KOPT-K1 (cell line): ENCODE data around the gene CRIP1.

Source experiments
- H3K27ac ChIP-seq: fragments of 200-600 bp; sonication (generic); 2 replicates; pipeline ENCODE4 v1.5.1; 2016; ENCODE audit warnings: antibody characterized with exemption, mild to moderate bottlenecking, low read depth, low read length; ENCODE audit not compliant: poor library complexity, severe bottlenecking
- H3K36me3 ChIP-seq: fragments of 200-600 bp; sonication (generic); 2 replicates; pipeline ENCODE4 v1.5.1; 2017; ENCODE audit warnings: antibody characterized with exemption, mild to moderate bottlenecking, low read length, moderate library complexity; ENCODE audit not compliant: insufficient read depth
- H3K9me3 ChIP-seq: fragments of 200-600 bp; sonication (generic); 2 replicates; pipeline ENCODE4 v1.5.1; 2017; ENCODE audit warnings: antibody characterized with exemption, low read length, mild to moderate bottlenecking; ENCODE audit not compliant: insufficient read depth, poor library complexity, severe bottlenecking

Gene CRIP1

DNA sequence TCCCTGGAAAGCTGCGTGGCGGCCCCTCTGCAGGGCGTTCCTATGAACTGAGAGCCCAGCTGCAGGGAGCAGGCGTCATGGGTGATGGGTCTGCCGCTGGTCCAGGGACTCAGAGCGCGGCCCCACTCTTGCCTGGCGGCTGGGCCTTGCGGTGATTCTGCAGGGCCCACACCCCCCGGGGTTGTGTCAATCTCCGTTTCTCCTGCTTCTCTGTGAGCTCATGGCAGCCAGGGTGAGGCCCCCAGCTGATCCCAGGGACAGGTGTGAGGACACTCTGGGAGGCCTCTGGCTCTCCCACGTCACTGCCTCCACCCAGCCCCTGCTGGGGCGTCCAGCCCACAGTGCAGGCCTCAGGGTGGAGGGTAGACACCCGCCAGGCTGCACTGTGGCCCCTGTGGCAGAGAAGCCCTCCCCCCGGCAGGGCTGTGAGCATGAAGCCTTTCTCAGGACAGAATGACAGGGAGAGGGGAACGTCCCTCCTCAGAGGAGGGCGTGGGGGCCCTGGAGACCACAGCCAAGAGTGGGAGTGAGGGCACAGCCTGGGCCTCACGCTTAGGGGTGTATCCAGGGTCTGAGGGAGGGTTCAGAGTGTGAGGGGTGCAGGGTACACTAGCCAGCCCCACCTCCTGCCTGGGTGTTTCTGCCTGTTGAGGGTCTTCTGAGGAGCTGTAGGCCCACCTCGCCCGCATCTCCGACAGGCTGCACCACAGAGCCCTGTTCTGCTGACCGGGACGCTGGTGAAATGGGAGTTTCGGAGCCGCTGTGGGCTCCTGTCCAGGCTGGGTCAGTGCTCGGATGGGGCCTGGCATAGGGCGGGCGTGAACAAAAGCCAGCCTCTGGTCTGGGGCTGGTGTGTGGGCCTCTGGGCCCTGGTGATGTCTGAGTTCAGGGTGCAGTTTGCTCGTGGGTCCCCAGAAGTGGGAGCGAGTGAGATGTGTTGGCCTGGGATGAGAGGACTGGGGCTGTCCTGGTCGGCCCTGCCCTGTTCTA is 38.7 kb upstream of the CRIP1 start:
- Histone ChIP-seq H3K9me3 (no peaks in the 10 kb centered on the region), H3K36me3 (peaks cover 89% of the 10 kb centered on the region), H3K27ac (no peak overlapping the region)

- H3K9me3 ChIP-seq = no peaks in the 10 kb centered on the region
- no peak overlapping the region for H3K27ac ChIP-seq
- H3K36me3 ChIP-seq = peaks cover 89% of the 10 kb centered on the region
Measured at GRCh38 chr14:105448706-105449111, 38.0 kb upstream of the CRIP1 start.

- Histone ChIP-seq H3K36me3 (peaks cover 97% of the 10 kb centered on the region), H3K27ac (no peak overlapping the region), H3K9me3 (no peaks in the 10 kb centered on the region)
Measured at GRCh38 chr14:105449276-105450122, 37.2 kb upstream of the CRIP1 start.

- no peak overlapping the region for H3K27ac ChIP-seq
- H3K36me3 ChIP-seq = peaks cover 98% of the 10 kb centered on the region
- H3K9me3 ChIP-seq = no peaks in the 10 kb centered on the region
Measured at GRCh38 chr14:105450123-105450505, 36.6 kb upstream of the CRIP1 start.

DNA sequence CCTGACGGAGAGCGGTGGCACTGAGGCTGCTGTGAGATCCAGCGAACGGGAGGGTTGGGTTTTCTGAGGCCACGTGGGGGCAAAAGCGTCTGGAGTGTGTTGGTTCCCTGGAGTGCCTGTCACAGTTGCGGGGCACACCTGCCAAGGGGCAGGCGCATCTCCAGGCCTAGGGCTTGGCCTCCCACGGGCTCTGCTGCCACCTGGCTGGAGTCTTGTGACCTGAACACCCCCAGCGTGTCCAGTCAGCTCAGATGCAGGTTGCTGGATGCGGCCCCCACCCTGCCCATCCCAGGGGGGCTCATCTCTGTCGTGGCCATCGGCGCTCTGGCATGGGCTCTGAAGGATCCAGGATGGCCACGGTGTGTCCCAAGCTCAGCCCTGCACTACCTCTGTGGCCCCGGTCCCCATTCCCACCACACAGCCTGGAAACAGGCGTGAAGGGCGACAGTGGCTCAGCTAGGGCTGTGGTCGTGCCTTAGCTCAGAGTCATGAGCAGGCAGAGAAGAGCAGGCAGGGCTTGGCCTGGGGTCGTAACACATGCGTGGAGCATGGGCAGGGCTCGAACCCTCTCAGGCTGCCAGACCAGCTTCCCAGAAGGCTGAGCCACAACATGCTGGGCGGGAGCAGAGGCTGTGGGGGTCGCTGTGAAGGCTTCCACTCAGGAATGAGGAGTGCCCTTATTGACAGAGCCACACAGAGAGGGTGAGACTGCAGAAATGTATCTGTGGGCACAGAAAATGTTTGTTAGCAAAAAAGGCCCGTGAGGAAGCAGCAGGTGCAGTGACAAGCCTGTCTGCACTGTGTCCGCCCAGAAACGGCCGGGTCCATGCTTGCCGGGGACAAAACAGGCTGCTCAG is 35.6 kb upstream of the CRIP1 start:
- Histone ChIP-seq H3K27ac (no peak overlapping the region), H3K36me3 (peaks cover 98% of the 10 kb centered on the region), H3K9me3 (no peaks in the 10 kb centered on the region)

- Histone ChIP-seq H3K9me3 (no peaks in the 10 kb centered on the region), H3K27ac (no peak overlapping the region), H3K36me3 (peaks cover 96% of the 10 kb centered on the region)
Measured at GRCh38 chr14:105452963-105453362, 33.7 kb upstream of the CRIP1 start.

GRCh38 chr14:105453847-105454246 is 32.8 kb upstream of the CRIP1 start:
- H3K27ac ChIP-seq = no peak overlapping the region
- peaks cover 96% of the 10 kb centered on the region for H3K36me3 ChIP-seq
- H3K9me3 ChIP-seq = no peaks in the 10 kb centered on the region

DNA sequence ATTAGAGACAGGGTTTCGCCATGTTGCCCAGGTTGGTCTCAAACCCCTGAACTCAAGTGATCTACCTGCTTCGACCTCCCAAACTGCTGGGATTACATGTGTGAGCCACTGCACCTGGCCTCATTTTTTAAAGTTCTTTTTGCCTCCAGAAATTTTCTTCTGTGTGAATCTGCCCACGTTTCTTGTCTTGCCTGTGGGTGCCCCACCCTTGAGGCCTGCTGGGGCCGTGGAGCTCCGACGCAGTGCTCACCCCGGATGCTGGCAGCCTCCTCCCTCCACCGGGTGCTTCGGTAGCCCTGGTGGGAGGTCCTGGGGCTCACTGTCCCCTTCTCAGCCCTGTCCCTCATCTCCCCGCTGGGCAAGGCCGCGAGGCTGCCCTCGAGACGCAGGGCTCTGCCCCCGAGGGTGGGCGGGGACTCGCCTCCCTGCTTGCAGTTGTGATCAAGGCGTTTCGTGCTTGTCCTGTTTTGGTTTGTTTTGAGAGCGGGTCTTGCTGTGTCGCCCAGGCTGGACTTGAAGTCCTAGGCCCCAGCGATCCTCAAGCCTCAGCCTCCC is 31.5 kb upstream of the CRIP1 start:
- Histone ChIP-seq H3K9me3 (no peaks in the 10 kb centered on the region), H3K27ac (no peak overlapping the region), H3K36me3 (peaks cover 86% of the 10 kb centered on the region)

DNA sequence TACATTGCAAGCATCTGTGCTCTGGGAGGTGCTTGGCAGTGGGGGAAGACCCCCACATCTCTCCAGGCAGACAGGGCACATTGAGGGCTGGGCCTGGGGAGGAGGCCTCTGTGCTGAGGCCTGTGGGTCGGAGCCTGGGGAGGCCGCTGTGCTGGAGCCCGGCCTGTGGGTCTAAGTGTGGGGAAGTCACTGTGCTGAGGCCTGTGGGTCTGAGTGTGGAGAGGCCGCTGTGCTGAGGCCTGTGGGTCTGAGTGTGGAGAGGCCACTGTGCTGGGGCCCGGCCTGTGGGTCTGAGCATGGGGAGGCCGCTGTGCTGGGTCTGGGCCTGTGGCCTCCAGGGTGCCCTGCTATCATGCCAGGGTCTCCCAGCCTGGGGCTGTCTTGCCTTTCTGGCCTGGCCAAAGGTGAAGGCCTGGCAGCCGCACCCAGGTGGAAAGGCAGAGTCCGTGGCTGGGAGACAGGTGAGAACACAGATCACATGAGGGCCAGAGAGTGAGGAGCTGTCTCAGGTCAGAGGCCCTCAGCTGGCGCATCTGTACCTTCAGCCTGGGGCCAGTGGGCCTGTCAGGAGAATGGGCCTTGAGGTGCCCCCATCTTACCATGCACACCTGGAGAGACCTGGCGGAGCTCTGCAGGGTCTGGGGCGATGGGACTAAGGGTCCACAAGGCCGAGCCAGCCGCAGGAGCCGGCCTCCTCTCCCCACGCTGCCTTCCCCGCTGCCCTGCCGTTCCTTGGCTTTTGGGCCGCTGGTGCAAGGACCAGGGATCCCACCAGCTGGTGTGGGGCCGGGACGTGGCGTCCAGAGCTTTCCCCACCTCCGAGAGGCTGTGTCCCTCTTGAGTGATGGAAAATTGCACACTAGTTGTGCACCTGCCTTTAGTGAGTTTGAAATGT is 30.7 kb upstream of the CRIP1 start:
- H3K27ac ChIP-seq = no peak overlapping the region
- peaks cover 86% of the 10 kb centered on the region for H3K36me3 ChIP-seq
- H3K9me3 ChIP-seq = no peaks in the 10 kb centered on the region

DNA sequence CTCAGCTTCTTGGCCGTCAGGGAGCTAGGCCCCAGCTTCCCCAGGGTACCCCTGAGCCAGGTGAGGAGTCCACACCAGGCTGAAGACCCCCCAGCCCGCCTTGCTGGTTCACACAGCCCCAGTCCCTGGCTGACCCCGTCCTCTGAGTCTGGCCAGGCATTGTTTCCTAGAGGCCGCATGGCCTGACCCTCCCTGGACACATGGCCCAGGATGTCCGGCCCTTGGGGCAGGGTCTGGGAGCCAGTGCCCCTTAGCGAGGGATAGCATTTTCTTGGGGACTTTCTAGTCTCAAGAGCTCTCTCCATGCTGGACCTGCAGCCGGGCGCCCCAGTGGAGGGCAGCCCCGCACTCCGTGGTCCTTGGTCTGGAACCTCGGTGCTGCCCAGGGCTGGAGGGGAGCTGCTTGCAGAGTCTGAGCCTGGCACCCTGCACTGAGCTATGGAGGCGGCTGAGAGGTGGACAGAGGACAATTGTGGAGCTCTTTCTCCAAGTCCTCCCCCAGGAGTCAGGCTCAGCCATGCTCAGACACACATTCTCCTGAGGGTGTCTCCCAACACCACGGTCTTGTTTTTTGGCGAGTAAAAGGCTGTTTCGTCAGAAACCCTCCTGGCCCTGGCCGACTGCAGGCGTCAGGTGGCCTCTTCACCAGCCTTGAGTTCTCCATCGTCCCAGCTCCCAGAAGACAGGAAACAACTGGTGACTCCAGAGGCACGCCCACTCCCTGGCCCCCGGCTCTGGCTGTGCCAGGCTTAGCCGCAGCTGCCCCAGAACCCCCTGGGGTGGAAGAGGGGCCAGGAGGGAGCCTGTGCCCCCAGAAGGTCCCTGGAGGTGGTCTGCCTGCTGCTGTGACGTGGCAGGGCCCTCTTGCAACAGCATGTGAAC is 29.7 kb upstream of the CRIP1 start:
- H3K36me3 ChIP-seq = peaks cover 88% of the 10 kb centered on the region
- no peak overlapping the region for H3K27ac ChIP-seq
- no peaks in the 10 kb centered on the region for H3K9me3 ChIP-seq

DNA sequence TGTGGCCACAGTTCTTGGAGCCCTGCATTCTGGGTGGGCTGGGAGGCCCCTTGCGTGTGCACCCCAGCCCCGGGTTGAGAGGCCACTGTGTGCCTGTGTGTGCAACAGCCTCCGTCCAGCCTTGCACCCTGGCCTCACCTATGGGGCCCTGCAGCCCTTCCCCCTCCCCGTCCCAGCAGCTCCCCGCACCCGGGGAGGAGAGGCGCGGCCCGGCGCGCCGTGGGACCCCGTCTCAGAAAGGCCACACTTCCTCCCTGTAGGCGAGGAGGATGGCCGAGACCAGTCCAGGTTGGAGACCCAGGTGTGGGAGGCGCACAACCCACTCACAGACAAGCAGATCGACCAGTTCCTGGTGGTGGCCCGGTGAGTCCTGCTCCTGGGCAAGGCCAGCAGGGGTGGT is 28.7 kb upstream of the CRIP1 start:
- Histone ChIP-seq H3K36me3 (peaks cover 88% of the 10 kb centered on the region), H3K27ac (no peak overlapping the region), H3K9me3 (no peaks in the 10 kb centered on the region)

DNA sequence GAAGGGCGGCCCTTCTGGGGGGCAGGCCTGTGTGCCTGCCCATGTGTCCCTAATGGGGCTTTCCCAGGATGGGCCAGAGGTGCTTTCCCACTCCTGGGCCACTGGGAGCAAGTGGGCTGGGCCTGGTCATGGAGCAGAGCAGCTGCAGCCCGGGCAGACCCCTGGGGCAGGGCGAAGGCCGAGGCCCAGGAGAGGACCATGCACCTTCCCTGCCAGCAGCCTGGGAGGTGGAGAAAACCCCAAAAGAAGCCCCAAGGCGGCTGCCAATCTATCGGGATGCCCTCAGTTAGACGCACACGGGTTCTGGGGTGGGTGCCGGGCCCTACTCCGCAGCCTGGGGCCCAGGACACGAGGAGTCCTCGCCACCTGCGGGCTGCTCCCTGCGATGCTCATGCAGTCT is 28.1 kb upstream of the CRIP1 start:
- no peak overlapping the region for H3K27ac ChIP-seq
- H3K36me3 ChIP-seq = peaks cover 88% of the 10 kb centered on the region

GRCh38 chr14:105460116-105460515 is 26.6 kb upstream of the CRIP1 start:
- Histone ChIP-seq H3K27ac (no peak overlapping the region), H3K9me3 (no peaks in the 10 kb centered on the region), H3K36me3 (peaks cover 88% of the 10 kb centered on the region)

More for the DNA sequence above, 28.1 kb upstream of the CRIP1 start:
- H3K9me3 ChIP-seq = no peaks in the 10 kb centered on the region
